ENCODE results near the gene AURKAIP1. TPM values are rescaled to one million over a fixed set of nuclear protein-coding genes. Genes with fewer than 3 reads are reported as not detected.

The AURKAIP1 gene
- total and polyA plus RNA-seq, 8 donors = 50.9 to 281 (median 140) TPM

- Histone ChIP-seq H3K27ac (peak within 1 kb of the TSS; percentile 77 to 89 (median 85)), H3K9me3 (no peaks in the 10 kb centered on the region), H3K4me3 (peak within 1 kb of the TSS; percentile 46 to 52 (median 50)), H3K36me3 (peaks cover 0 to 13% (median 4%) of the 10 kb centered on the region in 4 donors), H3K4me1 (peaks cover 54 to 84% (median 72%) of the 10 kb centered on the region in 4 donors), H3K27me3 (peaks cover 0 to 70% (median 39%) of the 10 kb centered on the region in 3 donors)
- DNase-seq = peak in 1 of 2 donors; percentile 93
- intact Hi-C loops (cut with DNase I; ENCODE audit: low total_unique reads) = no loop called here
- TF ChIP-seq POLR2A (IDR thresholded peaks at IDR 0.05) = no peak
- TF ChIP-seq EP300 (IDR thresholded peaks at IDR 0.05) = no peak
- TF ChIP-seq POLR2AphosphoS5 (IDR thresholded peaks at IDR 0.05) = peak in 1 of 3 donors; percentile 23
- no peak for TF ChIP-seq CTCF (IDR thresholded peaks at IDR 0.05)
- 15 to 27% (median 22%) methylated on average over 14 to 29 of the region's 29 CpGs for WGBS, 5 donors
Measured at GRCh38 chr1:1358433-1359271, 16.4 kb downstream of the AURKAIP1 start, which contains the start of gene MXRA8. Gene MXRA8 (minus strand): TSS chr1:1358555. CDS start chr1:1358504, 51 bp downstream.

GRCh38 chr1:1357871-1358432 is 17.1 kb downstream of the AURKAIP1 start:
- peaks cover 61 to 90% (median 79%) of the 10 kb centered on the region in 4 donors for H3K4me1 ChIP-seq

GRCh38 chr1:1356796-1357401 is 18.1 kb downstream of the AURKAIP1 start:
- Histone ChIP-seq H3K9me3 (no peaks in the 10 kb centered on the region), H3K4me3 (peak overlapping the region; percentile 46 to 52 (median 50)), H3K4me1 (peaks cover 63 to 98% (median 88%) of the 10 kb centered on the region in 4 donors), H3K27ac (peak overlapping the region; percentile 1 to 89 (median 85)), H3K36me3 (peaks cover 0 to 23% (median 8%) of the 10 kb centered on the region in 4 donors), H3K27me3 (peaks cover 0 to 87% (median 50%) of the 10 kb centered on the region in 3 donors)
- intact Hi-C loops (cut with DNase I; ENCODE audit: low total_unique reads) = no loop called here
- WGBS, 5 donors = 40 to 49% (median 45%) methylated on average over 16 to 26 of the region's 26 CpGs
- peak; percentile 42 to 73 for DNase-seq
- TF ChIP-seq POLR2AphosphoS5 (IDR thresholded peaks at IDR 0.05) (peak in 1 of 3 donors; percentile 9), EP300 (IDR thresholded peaks at IDR 0.05) (no peak)

More at GRCh38 chr1:1357871-1358432, 17.1 kb downstream of the AURKAIP1 start:
- Histone ChIP-seq H3K36me3 (peaks cover 0 to 20% (median 8%) of the 10 kb centered on the region in 4 donors), H3K27ac (peak overlapping the region; percentile 77 to 89 (median 85)), H3K4me3 (peak overlapping the region; percentile 46 to 52 (median 50)), H3K9me3 (no peaks in the 10 kb centered on the region), H3K27me3 (peaks cover 0 to 77% (median 46%) of the 10 kb centered on the region in 3 donors)
- WGBS, 5 donors = 9 to 21% (median 14%) methylated on average over 13 to 18 of the region's 18 CpGs
- intact Hi-C loops (cut with DNase I; ENCODE audit: low total_unique reads) = no loop called here
- TF ChIP-seq POLR2A (IDR thresholded peaks at IDR 0.05) (no peak), EP300 (IDR thresholded peaks at IDR 0.05) (no peak), POLR2AphosphoS5 (IDR thresholded peaks at IDR 0.05) (no peak), CTCF (IDR thresholded peaks at IDR 0.05) (no peak)
- no peak for DNase-seq

- Histone ChIP-seq H3K27me3 (peaks cover 0 to 92% (median 50%) of the 10 kb centered on the region in 3 donors), H3K36me3 (peaks cover 0 to 23% (median 8%) of the 10 kb centered on the region in 4 donors), H3K27ac (peak overlapping the region; percentile 1 to 89 (median 85)), H3K9me3 (no peaks in the 10 kb centered on the region), H3K4me1 (peaks cover 68 to 99% (median 89%) of the 10 kb centered on the region in 4 donors), H3K4me3 (peak overlapping the region; percentile 46 to 52 (median 50))
- no peak for DNase-seq
- 37 to 52% (median 43%) methylated on average over 6 to 8 of the region's 8 CpGs for WGBS, 5 donors
- no peak for TF ChIP-seq POLR2A (IDR thresholded peaks at IDR 0.05)
- no peak for TF ChIP-seq POLR2AphosphoS5 (IDR thresholded peaks at IDR 0.05)
- TF ChIP-seq CTCF (IDR thresholded peaks at IDR 0.05) = no peak
- TF ChIP-seq EP300 (IDR thresholded peaks at IDR 0.05) = no peak
- intact Hi-C loops (cut with DNase I; ENCODE audit: low total_unique reads) = no loop called here
Measured at GRCh38 chr1:1356166-1356795, 18.7 kb downstream of the AURKAIP1 start.

Measured in stomach (tissue), 9 donors.